Endothelial cell (in vitro differentiated cells): Measurements from ENCODE around the gene SUPT3H. TPM values are rescaled to one million over a fixed set of nuclear protein-coding genes. Genes with fewer than 3 reads are reported as not detected.
A peak's percentile ranks its signal among the peaks of the same experiment; 100 is the strongest.
"Not testable (repeated sequence)": the region's sequence is repeated elsewhere in the genome, so short reads cannot be mapped to it uniquely, and the experiment has no call there.

Experiments
- DNase-seq: peaks from one replicate; pipeline ENCODE4 v3.0.0; 2021; ENCODE audit warnings: low spot score
- H3K27ac Mint-ChIP-seq: one replicate; pipeline ENCODE4 v1.8.0; 2021; ENCODE audit warnings: mixed read lengths, inconsistent platforms; ENCODE audit not compliant: unreplicated experiment
- H3K27me3 Mint-ChIP-seq: one replicate; pipeline ENCODE4 v1.8.0; 2021; ENCODE audit warnings: mild to moderate bottlenecking, moderate library complexity, mixed read lengths, inconsistent platforms; ENCODE audit not compliant: unreplicated experiment
- H3K36me3 Mint-ChIP-seq: one replicate; pipeline ENCODE4 v1.8.0; 2021; ENCODE audit warnings: mild to moderate bottlenecking, low read depth, mixed read lengths, inconsistent platforms; ENCODE audit not compliant: unreplicated experiment
- H3K4me1 Mint-ChIP-seq: one replicate; pipeline ENCODE4 v1.8.0; 2021; ENCODE audit warnings: mild to moderate bottlenecking, mixed read lengths, inconsistent platforms; ENCODE audit not compliant: unreplicated experiment
- H3K4me3 Mint-ChIP-seq: one replicate; pipeline ENCODE4 v1.8.0; 2021; ENCODE audit warnings: mild to moderate bottlenecking, mixed read lengths, inconsistent platforms; ENCODE audit not compliant: unreplicated experiment
- H3K9me3 Mint-ChIP-seq: one replicate; pipeline ENCODE4 v1.8.0; 2021; ENCODE audit warnings: mixed read lengths, inconsistent platforms; ENCODE audit not compliant: unreplicated experiment
- CTCF ChIP-seq: fragments of 200-600 bp; sonication (generic); IDR thresholded peaks from one replicate; pipeline ENCODE4 v1.5.0; 2021; ENCODE audit warnings: antibody characterized with exemption; ENCODE audit not compliant: unreplicated experiment
- total RNA-seq: library from RNA; stranded (reverse); fragmentation: NEBNext Ultra II Directional; extraction: Animal tissue kit (Norgen Biotek cat#: 25700); gene quantifications from one replicate; pipeline ENCODE4 v1.2.1, GENCODE V29; 2021; ENCODE audit not compliant: unreplicated experiment

The SUPT3H gene
- total RNA-seq, 1 donor from 2014 or later, result 28.5 TPM

GRCh38 chr6:45293306-45293705 lies 84.4 kb downstream of the SUPT3H start:
- Mint-ChIP-seq H3K4me3 (no peak overlapping the region), H3K4me1 (peaks cover 16% of the 10 kb centered on the region), H3K9me3 (no peaks in the 10 kb centered on the region), H3K36me3 (peaks cover 5% of the 10 kb centered on the region), H3K27me3 (no peaks in the 10 kb centered on the region), H3K27ac (peak overlapping the region; percentile 24)
- no peak for DNase-seq
- TF ChIP-seq CTCF, result no peak

- Mint-ChIP-seq H3K4me3 (no peak overlapping the region), H3K27me3 (no peaks in the 10 kb centered on the region), H3K27ac (no peak overlapping the region), H3K9me3 (no peaks in the 10 kb centered on the region), H3K4me1 (peaks cover 16% of the 10 kb centered on the region), H3K36me3 (peaks cover 4% of the 10 kb centered on the region)
- TF ChIP-seq CTCF, result no peak
- no peak for DNase-seq
These were observed 87.8 kb downstream of the SUPT3H start for GRCh38 chr6:45289751-45290514.

- not testable (repeated sequence) for H3K4me1 Mint-ChIP-seq, DNase-seq, H3K27ac Mint-ChIP-seq, H3K9me3 Mint-ChIP-seq, H3K4me3 Mint-ChIP-seq, H3K27me3 Mint-ChIP-seq
- peaks cover 15% of the 10 kb centered on the region for H3K36me3 Mint-ChIP-seq
These were observed 91.0 kb downstream of the SUPT3H start for GRCh38 chr6:45286707-45287106.

GRCh38 chr6:45278367-45278766 lies 99.4 kb downstream of the SUPT3H start:
- Mint-ChIP-seq H3K4me3 (no peak overlapping the region), H3K27ac (no peak overlapping the region), H3K36me3 (peaks cover 31% of the 10 kb centered on the region), H3K4me1 (no peaks in the 10 kb centered on the region), H3K27me3 (peaks cover 3% of the 10 kb centered on the region), H3K9me3 (peaks cover 10% of the 10 kb centered on the region)
- DNase-seq, result no peak
- no peak for TF ChIP-seq CTCF

- H3K36me3 Mint-ChIP-seq, result peaks cover 31% of the 10 kb centered on the region
- peaks cover 10% of the 10 kb centered on the region for H3K9me3 Mint-ChIP-seq
- not testable (repeated sequence) for H3K4me3 Mint-ChIP-seq, H3K27ac Mint-ChIP-seq, DNase-seq, H3K27me3 Mint-ChIP-seq, H3K4me1 Mint-ChIP-seq
These were observed 100.0 kb downstream of the SUPT3H start for GRCh38 chr6:45277741-45278140.

- Mint-ChIP-seq H3K27me3 (peaks cover 2% of the 10 kb centered on the region), H3K36me3 (peaks cover 12% of the 10 kb centered on the region), H3K9me3 (no peaks in the 10 kb centered on the region), H3K27ac (no peak overlapping the region), H3K4me1 (no peaks in the 10 kb centered on the region), H3K4me3 (no peak overlapping the region)
- no peak for DNase-seq
- TF ChIP-seq CTCF, result no peak
These were observed 102.4 kb downstream of the SUPT3H start for GRCh38 chr6:45275358-45275757.
